Mesendoderm (in vitro differentiated cells): ENCODE measurements around the gene MFSD8.
"Not testable (repeated sequence)": the region's sequence is repeated elsewhere in the genome, so short reads cannot be mapped to it uniquely, and the experiment has no call there.

Experiments
- DNase-seq: peaks from one replicate; pipeline ENCODE4 v3.0.0; 2013
- H2AK5ac ChIP-seq: 2 replicates; pipeline ENCODE4 v1.6.1; 2013; ENCODE audit warnings: low read length, inconsistent platforms
- H2BK120ac ChIP-seq: 2 replicates; pipeline ENCODE4 v1.6.1; 2013; ENCODE audit warnings: low read depth, mild to moderate bottlenecking, low read length, moderate library complexity, mixed read lengths
- H2BK15ac ChIP-seq: replicated peaks from 2 replicates; pipeline ENCODE4 v1.6.1; 2013; ENCODE audit warnings: low read depth, mild to moderate bottlenecking, moderate library complexity
- H2BK5ac ChIP-seq: 2 replicates; pipeline ENCODE4 v1.6.1; 2013; ENCODE audit warnings: low read length, inconsistent platforms
- H3K18ac ChIP-seq: 2 replicates; pipeline ENCODE4 v1.6.1; 2013; ENCODE audit warnings: mild to moderate bottlenecking, low read length, mixed read lengths
- H3K23ac ChIP-seq: one replicate; pipeline ENCODE4 v1.6.1; 2013; ENCODE audit warnings: low read length
- H3K27ac ChIP-seq: 2 replicates; pipeline ENCODE4 v1.5.1; 2013; ENCODE audit warnings: low read depth, mild to moderate bottlenecking, inconsistent platforms, low read length, moderate library complexity
- H3K27me3 ChIP-seq: 2 replicates; pipeline ENCODE4 v1.6.1; 2013; ENCODE audit warnings: low read length, control low read depth, mild to moderate bottlenecking, inconsistent platforms; ENCODE audit not compliant: insufficient read depth, poor library complexity
- H3K36me3 ChIP-seq: 2 replicates; pipeline ENCODE4 v1.6.1; 2013; ENCODE audit warnings: low read length, inconsistent platforms; ENCODE audit not compliant: control insufficient read depth, insufficient read depth
- H3K4ac ChIP-seq: one replicate; pipeline ENCODE4 v1.6.1; 2013; ENCODE audit warnings: low read depth, mild to moderate bottlenecking, low read length, moderate library complexity
- H3K4me1 ChIP-seq: 2 replicates; pipeline ENCODE4 v1.6.1; 2013; ENCODE audit warnings: low read depth, low read length, inconsistent platforms; ENCODE audit not compliant: control insufficient read depth
- H3K4me2 ChIP-seq: 2 replicates; pipeline ENCODE4 v1.6.1; 2013; ENCODE audit warnings: low read length
- H3K4me3 ChIP-seq: 2 replicates; pipeline ENCODE4 v1.5.1; 2013; ENCODE audit warnings: mild to moderate bottlenecking, low read length
- H3K56ac ChIP-seq: one replicate; pipeline ENCODE4 v1.6.1; 2013; ENCODE audit warnings: low read length
- H3K79me1 ChIP-seq: 2 replicates; pipeline ENCODE4 v1.6.1; 2013; ENCODE audit warnings: low read length, inconsistent platforms
- H3K79me2 ChIP-seq: 2 replicates; pipeline ENCODE4 v1.6.1; 2013; ENCODE audit warnings: mild to moderate bottlenecking, low read length; ENCODE audit not compliant: control insufficient read depth, insufficient read depth
- H3K9ac ChIP-seq: 2 replicates; pipeline ENCODE4 v1.6.1; 2013; ENCODE audit warnings: low read length, inconsistent platforms
- H4K5ac ChIP-seq: one replicate; pipeline ENCODE4 v1.6.1; 2013; ENCODE audit warnings: low read length
- H4K8ac ChIP-seq: one replicate; pipeline ENCODE4 v1.6.1; 2013; ENCODE audit warnings: low read depth, mild to moderate bottlenecking, control low read depth, low read length, moderate library complexity
- WGBS: extraction: QIAGEN DNeasy Blood & Tissue Kit; methylation state at CpG from one replicate; pipeline ENCODE4 v1.1.7; 2013; ENCODE audit warnings: low lambda C conversion rate, missing lambda C conversion rate; ENCODE audit not compliant: insufficient coverage; ENCODE audit errors: extremely low coverage; 5-methylcytosine and 5-hydroxymethylcytosine counted together

Gene MFSD8

DNA sequence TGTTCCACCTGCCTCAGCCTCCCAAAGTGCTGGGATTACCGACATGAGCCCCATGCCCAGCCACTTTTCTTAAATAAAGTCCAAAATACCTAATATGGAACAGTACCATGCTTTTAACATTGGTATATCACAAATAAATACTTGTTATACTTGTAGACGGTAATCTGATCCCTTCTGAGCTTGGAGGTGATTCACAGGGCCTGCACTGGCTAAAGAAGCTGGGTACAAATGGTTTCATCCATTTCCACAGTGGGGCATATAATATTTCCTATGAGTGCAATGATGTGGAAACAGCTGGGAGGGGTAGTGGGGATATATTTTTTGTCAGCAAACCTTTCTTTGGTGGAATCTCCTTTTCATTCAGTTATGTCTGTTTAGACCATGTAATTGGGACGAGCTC lies 48.5 kb downstream of the MFSD8 start:
- H3K79me1 ChIP-seq = no peaks in the 10 kb centered on the region
- no peak overlapping the region for H2BK15ac ChIP-seq
- no peak overlapping the region for H3K18ac ChIP-seq
- H2AK5ac ChIP-seq = no peak overlapping the region
- no peak overlapping the region for H4K5ac ChIP-seq
- H2BK5ac ChIP-seq = no peak overlapping the region
- no peak overlapping the region for H3K27ac ChIP-seq
- H3K4me3 ChIP-seq = no peak overlapping the region
- H3K36me3 ChIP-seq = no peaks in the 10 kb centered on the region
- no peaks in the 10 kb centered on the region for H3K79me2 ChIP-seq
- no peak overlapping the region for H3K9ac ChIP-seq
- H3K23ac ChIP-seq = no peak overlapping the region
- no peak for DNase-seq
- H3K4ac ChIP-seq = no peak overlapping the region
- H3K4me1 ChIP-seq = no peaks in the 10 kb centered on the region
- no peak overlapping the region for H3K56ac ChIP-seq
- H3K4me2 ChIP-seq = no peak overlapping the region
- H3K27me3 ChIP-seq = no peaks in the 10 kb centered on the region
- H4K8ac ChIP-seq = no peak overlapping the region
- H2BK120ac ChIP-seq = no peak overlapping the region
- WGBS = no CpG with 5 or more reads among the region's 3 CpGs

DNA sequence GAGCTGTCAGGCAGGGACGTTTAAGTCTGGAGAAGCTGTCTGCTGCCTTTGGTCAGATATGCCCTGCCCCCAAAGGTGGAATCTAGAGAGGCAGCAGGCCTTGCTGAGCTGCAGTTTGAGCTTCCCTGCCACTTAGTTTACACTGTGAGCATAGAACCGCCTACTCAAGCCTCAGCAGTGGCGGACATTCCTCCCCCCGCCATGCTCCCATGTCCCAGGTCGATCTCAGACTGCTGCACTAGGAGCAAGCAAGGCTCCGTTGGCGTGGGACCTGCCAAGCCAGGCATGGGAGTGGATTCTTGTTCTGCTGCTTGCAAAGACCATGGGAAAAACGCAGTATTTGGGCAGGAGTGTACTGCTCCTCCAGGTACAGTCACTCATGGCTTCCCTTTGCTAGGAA lies 59.9 kb downstream of the MFSD8 start:
- no peak overlapping the region for H2AK5ac ChIP-seq
- H3K4me1 ChIP-seq = no peaks in the 10 kb centered on the region
- no CpG with 5 or more reads among the region's 8 CpGs for WGBS
- H3K79me1 ChIP-seq = no peaks in the 10 kb centered on the region
- H2BK120ac ChIP-seq = no peak overlapping the region
- DNase-seq = no peak
- H3K23ac ChIP-seq = no peak overlapping the region
- no peak overlapping the region for H3K4ac ChIP-seq
- no peak overlapping the region for H2BK15ac ChIP-seq
- no peak overlapping the region for H4K8ac ChIP-seq
- H3K56ac ChIP-seq = no peak overlapping the region
- H3K36me3 ChIP-seq = no peaks in the 10 kb centered on the region
- no peak overlapping the region for H3K18ac ChIP-seq
- H3K9ac ChIP-seq = no peak overlapping the region
- H3K4me3 ChIP-seq = no peak overlapping the region
- no peaks in the 10 kb centered on the region for H3K27me3 ChIP-seq
- H3K79me2 ChIP-seq = no peaks in the 10 kb centered on the region
- H2BK5ac ChIP-seq = no peak overlapping the region
- H3K4me2 ChIP-seq = no peak overlapping the region
- H3K27ac ChIP-seq = no peak overlapping the region
- no peak overlapping the region for H4K5ac ChIP-seq

DNA sequence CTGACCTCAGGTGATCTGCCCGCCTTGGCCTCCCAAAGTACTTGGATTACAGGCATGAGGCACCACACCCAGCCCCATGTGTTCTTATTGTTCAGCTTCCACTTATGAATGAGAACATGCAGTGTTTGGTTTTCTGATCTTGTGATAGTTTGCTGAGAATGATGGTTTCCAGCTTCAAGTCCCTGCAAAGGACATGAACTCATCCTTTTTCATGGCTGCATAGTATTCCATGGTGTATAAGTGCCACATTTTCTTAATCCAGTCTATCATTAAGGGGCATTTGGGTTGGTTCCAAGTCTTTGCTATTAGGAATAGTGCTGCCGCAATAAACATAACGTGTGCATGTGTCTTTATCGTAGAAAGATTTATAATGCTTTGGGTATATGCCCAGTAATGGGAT lies 65.3 kb downstream of the MFSD8 start:
- DNase-seq, H3K4me1 ChIP-seq, H3K56ac ChIP-seq, H2BK120ac ChIP-seq, H2AK5ac ChIP-seq, H3K4me2 ChIP-seq, H4K8ac ChIP-seq, H3K27me3 ChIP-seq, H3K9ac ChIP-seq, H3K27ac ChIP-seq, H3K18ac ChIP-seq, H3K79me1 ChIP-seq, H3K4me3 ChIP-seq, H3K36me3 ChIP-seq, H3K23ac ChIP-seq, H3K4ac ChIP-seq, H2BK15ac ChIP-seq, H3K79me2 ChIP-seq, H2BK5ac ChIP-seq, H4K5ac ChIP-seq: not testable (repeated sequence)
- no CpG with 5 or more reads among the region's 4 CpGs for WGBS

DNA sequence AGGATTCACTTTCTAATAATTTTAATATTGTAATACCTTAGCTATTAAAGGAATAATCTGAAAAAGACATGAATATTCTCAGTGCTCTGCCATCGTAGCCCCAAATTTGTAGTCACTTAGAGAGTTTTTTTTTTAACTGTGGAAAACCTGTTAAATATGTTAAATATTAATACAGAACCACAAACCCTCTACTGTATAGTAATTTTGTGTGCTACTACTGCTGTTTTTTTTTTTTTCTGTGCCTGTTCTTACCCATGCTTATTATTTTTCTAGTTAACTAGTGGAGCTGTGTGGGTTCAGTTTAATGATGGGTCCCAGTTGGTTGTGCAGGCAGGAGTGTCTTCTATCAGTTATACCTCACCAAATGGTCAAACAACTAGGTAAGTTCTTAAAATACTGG lies 68.4 kb downstream of the MFSD8 start:
- no peak for DNase-seq
- H3K79me2 ChIP-seq = no peaks in the 10 kb centered on the region
- no peak overlapping the region for H4K5ac ChIP-seq
- no peak overlapping the region for H3K56ac ChIP-seq
- no peak overlapping the region for H3K4me3 ChIP-seq
- no peak overlapping the region for H3K4me2 ChIP-seq
- no peak overlapping the region for H4K8ac ChIP-seq
- H3K23ac ChIP-seq = no peak overlapping the region
- H3K4ac ChIP-seq = no peak overlapping the region
- H2BK15ac ChIP-seq = no peak overlapping the region
- H3K79me1 ChIP-seq = no peaks in the 10 kb centered on the region
- no peak overlapping the region for H2BK5ac ChIP-seq
- H2AK5ac ChIP-seq = no peak overlapping the region
- H3K18ac ChIP-seq = no peak overlapping the region
- H3K36me3 ChIP-seq = no peaks in the 10 kb centered on the region
- H2BK120ac ChIP-seq = no peak overlapping the region
- WGBS = no CpG with 5 or more reads among the region's 1 CpG
- no peaks in the 10 kb centered on the region for H3K4me1 ChIP-seq
- H3K27ac ChIP-seq = no peak overlapping the region
- no peaks in the 10 kb centered on the region for H3K27me3 ChIP-seq
- no peak overlapping the region for H3K9ac ChIP-seq

DNA sequence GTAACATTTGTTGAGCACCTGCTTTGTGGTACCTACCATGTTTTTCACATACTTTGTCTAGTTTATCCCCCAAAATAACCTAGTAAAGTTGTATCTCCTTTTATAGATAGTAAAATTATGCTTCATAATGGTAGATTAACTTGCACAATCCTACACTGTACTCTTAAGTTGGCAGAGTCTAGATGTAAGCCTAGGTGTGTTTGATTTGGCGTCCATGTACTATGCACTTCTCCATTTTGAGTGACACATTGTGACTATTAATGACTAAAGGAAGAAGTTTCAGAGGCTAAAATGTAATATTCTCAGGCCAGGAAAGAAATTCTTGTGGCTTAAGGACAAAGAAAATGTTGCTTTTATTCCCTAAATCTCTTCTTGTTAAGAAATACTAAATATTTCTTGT lies 68.9 kb downstream of the MFSD8 start:
- Histone ChIP-seq H3K18ac (no peak overlapping the region), H2BK5ac (no peak overlapping the region), H2BK15ac (no peak overlapping the region), H3K4me1 (no peaks in the 10 kb centered on the region), H2BK120ac (no peak overlapping the region), H3K36me3 (no peaks in the 10 kb centered on the region), H4K5ac (no peak overlapping the region), H3K56ac (no peak overlapping the region), H3K79me1 (no peaks in the 10 kb centered on the region), H3K9ac (no peak overlapping the region), H3K4me3 (no peak overlapping the region), H2AK5ac (no peak overlapping the region), H3K79me2 (no peaks in the 10 kb centered on the region), H3K4ac (no peak overlapping the region), H3K27me3 (no peaks in the 10 kb centered on the region), H3K23ac (no peak overlapping the region), H3K27ac (no peak overlapping the region), H3K4me2 (no peak overlapping the region), H4K8ac (no peak overlapping the region)
- WGBS = no CpG with 5 or more reads among the region's 1 CpG
- no peak for DNase-seq

DNA sequence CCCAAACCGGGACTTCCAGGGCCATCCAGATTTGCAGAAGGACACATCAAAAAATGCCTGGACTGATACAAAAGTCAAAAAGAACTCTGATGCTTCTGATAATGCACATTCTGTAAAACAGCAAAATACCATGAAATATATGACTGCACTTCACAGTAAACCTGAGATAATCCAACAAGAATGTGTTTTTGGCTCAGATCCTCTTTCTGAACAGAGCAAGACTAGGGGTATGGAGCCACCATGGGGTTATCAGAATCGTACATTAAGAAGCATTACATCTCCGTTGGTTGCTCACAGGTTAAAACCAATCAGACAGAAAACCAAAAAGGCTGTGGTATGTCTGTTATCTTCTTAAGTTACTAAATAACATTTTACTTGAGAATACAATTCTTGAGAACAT lies 75.1 kb downstream of the MFSD8 start:
- H3K4ac ChIP-seq = no peak overlapping the region
- H3K4me1 ChIP-seq = no peaks in the 10 kb centered on the region
- H3K79me1 ChIP-seq = peaks cover 2% of the 10 kb centered on the region
- peaks cover 2% of the 10 kb centered on the region for H3K79me2 ChIP-seq
- no peak overlapping the region for H2BK5ac ChIP-seq
- no peak overlapping the region for H3K27ac ChIP-seq
- no peak overlapping the region for H3K56ac ChIP-seq
- no peak for DNase-seq
- H3K4me3 ChIP-seq = no peak overlapping the region
- no peak overlapping the region for H3K18ac ChIP-seq
- H3K4me2 ChIP-seq = no peak overlapping the region
- no peak overlapping the region for H2BK120ac ChIP-seq
- no peak overlapping the region for H3K9ac ChIP-seq
- H3K27me3 ChIP-seq = no peaks in the 10 kb centered on the region
- no peak overlapping the region for H4K5ac ChIP-seq
- WGBS = no CpG with 5 or more reads among the region's 3 CpGs
- peaks cover 6% of the 10 kb centered on the region for H3K36me3 ChIP-seq
- no peak overlapping the region for H4K8ac ChIP-seq
- no peak overlapping the region for H3K23ac ChIP-seq
- H2BK15ac ChIP-seq = no peak overlapping the region
- H2AK5ac ChIP-seq = no peak overlapping the region
